GM18907 (cell line): ENCODE measurements around the gene MKNK2.
"Not testable (repeated sequence)": the region's sequence is repeated elsewhere in the genome, so short reads cannot be mapped to it uniquely, and the experiment has no call there.

Experiments used
- ATAC-seq: cut with Tn5 transposase; IDR thresholded peaks from one replicate; pipeline ENCODE4 v1.9.1; 2021; ENCODE audit warnings: mild to moderate bottlenecking, moderate library complexity; ENCODE audit not compliant: unreplicated experiment

The MKNK2 gene

DNA sequence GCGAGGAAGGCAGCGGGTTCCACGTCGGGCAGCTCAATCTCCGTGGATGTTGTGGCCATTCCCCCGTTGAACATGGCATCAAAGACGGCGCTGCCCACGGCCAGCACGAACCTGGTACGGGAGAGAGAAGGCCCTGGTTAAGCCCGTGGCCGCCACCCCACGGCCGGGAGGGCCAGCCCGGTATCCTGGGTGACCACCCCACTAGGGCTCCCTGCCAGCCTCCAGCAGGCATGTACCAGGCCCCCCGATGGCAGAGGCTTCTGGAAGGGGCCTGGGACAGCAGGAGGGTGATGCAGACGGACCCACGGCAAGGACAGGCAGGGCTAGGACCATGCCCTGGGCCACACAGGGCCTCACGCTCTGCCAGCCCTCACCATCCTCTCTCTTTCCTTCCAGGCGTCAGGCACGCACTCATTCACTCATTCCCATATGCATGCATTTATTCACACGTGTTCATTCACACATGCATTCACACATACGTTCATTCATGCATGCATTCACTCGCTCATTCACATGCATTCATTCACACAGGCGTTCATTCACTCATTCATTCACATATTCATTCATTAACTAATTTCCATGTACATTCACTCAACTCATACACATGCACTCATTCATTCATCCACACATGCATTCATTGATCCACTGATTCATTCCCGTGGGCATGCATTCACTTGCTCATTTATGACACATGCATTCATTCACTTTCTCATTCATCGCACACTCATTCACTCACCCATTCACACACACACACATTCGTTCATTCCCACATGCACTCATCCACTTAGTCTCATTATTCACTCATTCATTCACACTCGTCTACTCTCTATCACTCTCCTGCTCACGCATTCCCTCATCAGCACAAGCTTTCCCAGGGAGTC is 53.5 kb downstream of the MKNK2 start:
- no peak for ATAC-seq

DNA sequence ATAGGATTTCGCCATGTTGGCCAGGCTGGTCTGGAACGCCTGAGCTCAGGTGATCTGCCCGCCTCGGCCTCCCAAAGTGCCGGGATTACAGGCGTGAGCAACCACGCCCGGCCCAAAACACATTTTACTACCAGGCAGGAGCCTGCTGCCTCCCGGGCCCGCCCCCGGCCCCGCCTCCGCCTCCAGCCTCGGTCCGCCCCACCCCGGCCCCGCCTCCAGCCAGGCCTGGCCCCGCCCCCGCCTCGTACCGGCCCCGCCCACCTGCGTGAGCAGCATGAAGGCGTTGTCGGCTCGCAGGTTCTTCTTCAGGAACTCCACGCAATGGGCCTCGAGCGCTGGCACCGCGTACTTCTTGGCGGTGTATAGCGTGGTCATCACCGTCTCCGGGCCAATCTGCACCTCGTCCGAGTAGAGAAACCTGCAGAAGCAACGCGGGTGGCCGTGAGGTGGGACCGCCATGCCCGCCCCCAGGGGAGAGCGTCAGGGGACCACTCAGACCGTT is 58.2 kb downstream of the MKNK2 start:
- ATAC-seq = no peak

DNA sequence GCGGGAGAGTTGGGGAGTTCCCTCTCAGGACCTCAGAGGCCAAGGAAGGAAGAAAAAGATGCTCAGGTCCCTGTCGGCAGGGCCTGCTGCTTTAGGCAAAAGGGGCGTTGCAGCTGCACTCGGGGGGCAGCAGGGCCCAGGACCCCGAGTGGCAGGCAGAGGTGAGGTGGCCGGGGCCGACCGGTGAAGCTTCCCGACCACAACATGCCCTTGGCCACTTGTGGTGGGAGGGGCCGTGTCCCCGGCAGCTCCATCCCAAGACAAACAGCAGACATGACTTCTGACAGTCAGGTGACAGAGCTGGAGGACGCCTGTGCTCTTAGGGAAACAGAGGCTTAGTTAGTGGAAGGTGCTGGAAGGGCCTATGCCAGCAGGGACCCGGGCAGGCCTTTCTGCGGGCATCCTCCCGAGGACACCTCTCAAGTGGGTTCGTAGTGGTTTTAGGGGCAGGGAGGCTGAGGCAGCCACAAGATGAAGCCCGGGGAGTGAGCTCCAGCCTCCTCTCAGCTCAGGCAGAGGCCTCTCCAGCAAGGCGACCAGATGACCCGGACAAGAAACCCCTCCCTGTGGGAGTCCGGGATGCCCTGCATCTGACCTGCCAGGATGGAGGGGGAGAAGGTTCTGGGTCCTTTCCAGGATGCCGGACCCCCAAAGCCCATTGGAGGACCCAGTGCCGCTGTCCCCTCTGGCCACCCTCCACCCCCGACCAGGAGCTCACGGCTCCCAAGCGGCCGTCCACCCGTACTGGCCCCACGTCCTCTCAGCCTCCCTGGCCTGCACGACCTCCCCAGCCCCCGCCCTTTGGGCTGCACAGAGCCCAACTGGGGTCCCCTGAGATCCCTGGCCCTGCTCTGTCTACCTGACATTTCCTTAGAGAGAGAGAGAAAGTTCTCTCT is 59.8 kb downstream of the MKNK2 start:
- ATAC-seq = no peak

DNA sequence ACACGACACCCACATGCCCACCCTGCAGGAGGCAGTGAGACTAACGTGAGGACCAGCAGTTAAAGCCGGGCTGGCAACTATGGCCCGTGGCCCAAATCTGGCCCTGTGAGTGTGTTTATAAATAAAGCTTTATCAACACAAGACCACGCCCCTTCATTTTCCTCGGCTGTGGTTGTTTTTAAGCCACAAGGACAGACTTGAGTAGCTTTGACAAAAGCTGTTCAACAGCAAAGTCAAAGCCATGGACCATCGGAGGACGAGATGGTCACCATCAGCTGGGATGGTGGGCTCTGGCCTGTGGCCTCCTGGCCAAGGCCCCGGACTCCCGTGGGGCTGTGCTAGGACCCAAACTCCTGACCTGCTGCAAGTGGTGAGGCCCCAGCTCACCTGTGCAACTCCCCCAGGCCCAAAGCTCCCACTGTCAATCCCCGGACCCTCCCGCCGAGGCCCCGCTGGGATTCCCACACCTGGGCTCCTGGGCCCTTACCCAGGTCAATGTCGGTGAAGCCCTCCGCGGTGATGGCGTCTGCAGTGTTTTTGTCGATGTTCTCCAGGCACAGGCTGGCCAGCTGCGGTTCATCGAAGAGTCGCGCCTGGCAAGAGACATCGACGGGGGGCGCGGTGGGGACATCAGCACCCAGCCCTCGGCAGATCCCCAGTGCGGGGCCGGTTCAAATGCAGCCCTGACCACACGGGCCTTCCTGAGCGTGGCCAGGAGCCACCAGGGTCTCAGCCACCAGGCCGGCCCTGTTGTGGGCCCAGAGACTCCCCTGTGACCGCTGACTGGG is 60.6 kb downstream of the MKNK2 start:
- no peak for ATAC-seq

DNA sequence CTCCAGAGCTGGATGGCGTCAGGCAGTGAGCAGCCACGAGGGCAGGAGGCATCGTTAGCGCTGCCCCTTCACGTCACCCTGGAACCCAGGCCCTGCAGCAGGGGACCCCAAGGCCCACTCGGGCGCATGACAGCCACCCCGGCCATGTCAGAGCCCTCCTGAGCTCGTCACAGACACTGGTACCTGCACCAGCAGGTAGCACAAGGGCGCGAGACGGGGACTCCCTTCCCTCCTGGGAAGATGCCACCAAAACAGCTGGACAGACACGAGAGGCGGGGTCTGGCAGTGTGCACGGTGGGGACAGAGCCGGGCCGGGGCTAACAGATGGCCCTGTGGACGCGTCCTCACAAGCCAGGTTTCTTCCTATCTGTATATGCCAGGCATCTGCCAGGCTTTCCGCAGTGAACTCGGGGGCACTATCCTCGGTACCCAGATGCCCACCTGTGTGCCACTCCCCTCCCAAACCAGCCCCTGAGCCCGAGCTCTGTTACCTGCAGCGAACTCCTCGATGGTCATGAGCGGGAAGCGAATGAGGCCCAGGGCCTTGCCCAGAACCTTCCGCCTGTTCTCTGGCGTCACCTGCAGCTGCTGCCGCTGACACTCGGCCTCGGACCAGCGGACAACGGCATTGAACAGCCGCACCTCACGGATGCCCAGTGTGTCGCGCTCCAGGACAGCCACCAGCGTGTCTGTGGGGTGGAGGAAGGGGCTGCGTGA is 61.4 kb downstream of the MKNK2 start:
- ATAC-seq = no peak

DNA sequence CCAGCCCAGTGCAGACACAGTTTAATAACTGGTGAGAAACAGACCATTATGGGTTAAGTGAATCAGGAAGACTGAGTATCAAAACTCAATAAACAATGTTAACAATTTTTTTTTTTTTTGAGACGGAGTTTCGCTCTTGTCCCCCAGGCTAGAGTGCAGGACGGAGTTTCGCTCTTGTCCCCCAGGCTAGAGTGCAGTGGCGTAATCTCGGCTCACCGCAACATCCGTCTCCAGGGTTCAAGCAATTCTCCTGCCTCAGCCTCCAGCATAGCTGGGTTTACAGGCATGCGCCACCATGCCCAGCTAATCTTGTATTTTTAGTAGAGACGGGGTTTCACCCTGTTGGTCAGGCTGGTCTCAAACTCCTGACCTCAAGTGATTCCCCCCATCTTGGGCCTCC is 62.6 kb downstream of the MKNK2 start:
- ATAC-seq = not testable (repeated sequence)
